Muscle layer of colon (tissue), 2 donors: ENCODE measurements around the gene TEP1.

Source experiments
- H3K27ac ChIP-seq: one replicate; pipeline ENCODE4 v1.7.0; 2013; ENCODE audit warnings: low read depth, mild to moderate bottlenecking, low read length, moderate library complexity
- H3K27me3 ChIP-seq, 2 donors: one replicate each; pipeline ENCODE4 v1.7.0; 2013; ENCODE audit warnings: low read length in 2 of 2, mild to moderate bottlenecking in 2 of 2; ENCODE audit not compliant: insufficient read depth in 2 of 2, control insufficient read depth in 1 of 2
- H3K36me3 ChIP-seq: one replicate; pipeline ENCODE4 v1.7.0; 2013; ENCODE audit warnings: mild to moderate bottlenecking, low read length; ENCODE audit not compliant: insufficient read depth
- H3K4me1 ChIP-seq: one replicate; pipeline ENCODE4 v1.7.0; 2013; ENCODE audit warnings: mild to moderate bottlenecking, low read length; ENCODE audit not compliant: insufficient read depth
- H3K4me3 ChIP-seq, 2 donors: one replicate each; pipeline ENCODE4 v1.7.0; 2013; ENCODE audit warnings: low read length in 2 of 2, low read depth in 1 of 2, mild to moderate bottlenecking in 1 of 2, moderate library complexity in 1 of 2
- H3K9ac ChIP-seq: one replicate; pipeline ENCODE4 v1.7.0; 2013; ENCODE audit warnings: low read length
- H3K9me3 ChIP-seq: one replicate; pipeline ENCODE4 v1.7.0; 2013; ENCODE audit warnings: mild to moderate bottlenecking, low read length
- donor health status: abdominal sarcoma.
- donor health status: Adenocarcinoma of cecum.

The TEP1 gene

GRCh38 chr14:20409226-20409625, 4.1 kb downstream of the TEP1 start:
- no peaks in the 10 kb centered on the region for H3K9me3 ChIP-seq
- H3K4me3 ChIP-seq, result no peak overlapping the region
- no peak overlapping the region for H3K9ac ChIP-seq
- no peak overlapping the region for H3K27ac ChIP-seq
- H3K4me1 ChIP-seq, result peaks cover 13% of the 10 kb centered on the region
- no peaks in the 10 kb centered on the region for H3K27me3 ChIP-seq
- peaks cover 37% of the 10 kb centered on the region for H3K36me3 ChIP-seq

DNA sequence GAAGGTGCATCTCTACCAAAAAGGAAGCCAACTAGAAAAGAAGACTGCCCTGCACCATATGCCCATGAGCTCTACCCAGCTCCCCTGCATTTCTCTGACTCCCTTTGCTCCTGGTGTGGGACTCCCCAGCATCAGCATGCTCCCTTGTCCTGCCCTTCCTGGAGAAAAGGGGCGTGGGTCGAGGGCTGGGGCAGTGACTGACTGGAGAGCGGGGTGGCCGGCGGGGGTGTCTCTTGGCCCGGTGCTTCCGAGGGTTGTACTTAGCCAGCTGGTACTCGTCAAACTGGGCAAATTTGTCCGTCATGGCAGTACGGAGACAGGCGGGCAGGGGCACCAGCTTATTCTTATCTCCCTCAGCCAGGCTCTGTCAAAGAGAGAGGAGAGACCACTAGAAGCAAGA, 9.8 kb downstream of the TEP1 start:
- no peak overlapping the region for H3K27ac ChIP-seq
- H3K27me3 ChIP-seq, result no peaks in the 10 kb centered on the region
- H3K9ac ChIP-seq, result no peak overlapping the region
- no peaks in the 10 kb centered on the region for H3K9me3 ChIP-seq
- no peak overlapping the region for H3K4me3 ChIP-seq
- H3K36me3 ChIP-seq, result peaks cover 70% of the 10 kb centered on the region
- no peaks in the 10 kb centered on the region for H3K4me1 ChIP-seq

- Histone ChIP-seq H3K4me3 (no peak overlapping the region), H3K27me3 (no peaks in the 10 kb centered on the region), H3K4me1 (no peaks in the 10 kb centered on the region), H3K9me3 (no peaks in the 10 kb centered on the region), H3K9ac (no peak overlapping the region), H3K27ac (no peak overlapping the region), H3K36me3 (peaks cover 66% of the 10 kb centered on the region)
Observed at GRCh38 chr14:20400965-20401593, 12.2 kb downstream of the TEP1 start.

DNA sequence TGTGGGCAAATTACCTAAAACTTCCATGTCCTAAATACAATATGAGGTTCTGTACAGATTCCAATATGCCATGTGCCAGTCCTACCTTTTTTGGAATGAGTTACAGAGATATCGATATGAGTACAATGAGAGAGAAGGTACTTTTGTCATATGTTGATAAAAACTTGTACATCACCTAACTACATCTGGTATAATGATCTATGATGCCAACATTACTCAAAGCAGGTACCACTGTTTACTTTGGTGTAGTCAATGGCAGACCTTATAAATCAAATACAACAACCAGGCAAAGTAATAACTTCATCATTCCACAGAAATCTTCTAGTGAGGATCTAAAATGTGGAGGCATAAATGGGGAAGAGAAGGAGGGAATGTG, 12.7 kb downstream of the TEP1 start:
- no peak overlapping the region for H3K9ac ChIP-seq
- peaks cover 70% of the 10 kb centered on the region for H3K36me3 ChIP-seq
- H3K4me3 ChIP-seq, result no peak overlapping the region
- H3K27ac ChIP-seq, result no peak overlapping the region
- H3K4me1 ChIP-seq, result no peaks in the 10 kb centered on the region
- H3K9me3 ChIP-seq, result no peaks in the 10 kb centered on the region
- H3K27me3 ChIP-seq, result no peaks in the 10 kb centered on the region

- H3K4me1 ChIP-seq, result no peaks in the 10 kb centered on the region
- H3K4me3 ChIP-seq, result no peak overlapping the region
- peaks cover 67% of the 10 kb centered on the region for H3K36me3 ChIP-seq
- H3K27ac ChIP-seq, result no peak overlapping the region
- H3K9me3 ChIP-seq, result no peaks in the 10 kb centered on the region
- no peak overlapping the region for H3K9ac ChIP-seq
- no peaks in the 10 kb centered on the region for H3K27me3 ChIP-seq
Observed at GRCh38 chr14:20397511-20397910, 15.8 kb downstream of the TEP1 start.

DNA sequence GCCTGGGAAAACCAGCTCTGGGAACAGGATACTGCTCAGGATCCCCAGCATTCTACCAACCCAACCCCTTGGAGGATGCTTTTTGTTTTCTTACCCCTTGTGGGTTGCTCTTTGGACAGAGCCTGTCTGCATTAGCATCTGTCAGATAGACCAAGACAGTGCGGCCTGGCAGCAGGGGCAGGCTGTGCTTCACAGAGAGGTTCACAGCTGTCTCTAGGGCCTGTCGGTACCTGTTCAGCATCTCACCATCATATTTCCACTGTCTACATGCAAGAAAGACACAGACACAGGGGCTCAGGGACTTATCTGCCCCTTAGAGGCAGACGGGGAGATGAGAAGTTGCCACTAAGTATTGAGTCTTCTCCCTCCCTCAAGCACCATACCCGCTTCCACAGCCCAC, 21.8 kb downstream of the TEP1 start:
- peaks cover 83% of the 10 kb centered on the region for H3K36me3 ChIP-seq
- H3K27me3 ChIP-seq, result no peaks in the 10 kb centered on the region
- no peak overlapping the region for H3K4me3 ChIP-seq
- H3K27ac ChIP-seq, result no peak overlapping the region
- no peak overlapping the region for H3K9ac ChIP-seq
- no peaks in the 10 kb centered on the region for H3K9me3 ChIP-seq
- no peaks in the 10 kb centered on the region for H3K4me1 ChIP-seq

- Histone ChIP-seq H3K36me3 (peaks cover 85% of the 10 kb centered on the region), H3K9ac (no peak overlapping the region), H3K27me3 (no peaks in the 10 kb centered on the region), H3K4me1 (no peaks in the 10 kb centered on the region), H3K4me3 (no peak overlapping the region), H3K27ac (no peak overlapping the region), H3K9me3 (no peaks in the 10 kb centered on the region)
Observed at GRCh38 chr14:20388159-20388558, 25.1 kb downstream of the TEP1 start.

GRCh38 chr14:20387576-20387975, 25.7 kb downstream of the TEP1 start:
- no peaks in the 10 kb centered on the region for H3K9me3 ChIP-seq
- no peaks in the 10 kb centered on the region for H3K4me1 ChIP-seq
- peaks cover 91% of the 10 kb centered on the region for H3K36me3 ChIP-seq

GRCh38 chr14:20386276-20386855, 26.9 kb downstream of the TEP1 start:
- Histone ChIP-seq H3K4me1 (no peaks in the 10 kb centered on the region), H3K9ac (no peak overlapping the region), H3K36me3 (peaks cover 93% of the 10 kb centered on the region), H3K9me3 (no peaks in the 10 kb centered on the region), H3K27ac (no peak overlapping the region), H3K4me3 (no peak overlapping the region), H3K27me3 (no peaks in the 10 kb centered on the region)

More at GRCh38 chr14:20387576-20387975, 25.7 kb downstream of the TEP1 start:
- H3K4me3 ChIP-seq, result no peak overlapping the region
- no peak overlapping the region for H3K27ac ChIP-seq
- H3K27me3 ChIP-seq, result no peaks in the 10 kb centered on the region
- no peak overlapping the region for H3K9ac ChIP-seq

GRCh38 chr14:20384886-20385285, 28.4 kb downstream of the TEP1 start:
- H3K36me3 ChIP-seq, result peaks cover 95% of the 10 kb centered on the region
- no peaks in the 10 kb centered on the region for H3K9me3 ChIP-seq

GRCh38 chr14:20384321-20384720, 29.0 kb downstream of the TEP1 start:
- peaks cover 96% of the 10 kb centered on the region for H3K36me3 ChIP-seq

More at GRCh38 chr14:20384886-20385285, 28.4 kb downstream of the TEP1 start:
- no peak overlapping the region for H3K4me3 ChIP-seq
- H3K9ac ChIP-seq, result no peak overlapping the region
- no peaks in the 10 kb centered on the region for H3K4me1 ChIP-seq
- no peak overlapping the region for H3K27ac ChIP-seq
- no peaks in the 10 kb centered on the region for H3K27me3 ChIP-seq

GRCh38 chr14:20383636-20384035, 29.7 kb downstream of the TEP1 start:
- Histone ChIP-seq H3K27me3 (no peaks in the 10 kb centered on the region), H3K4me3 (no peak overlapping the region), H3K27ac (no peak overlapping the region), H3K9ac (no peak overlapping the region), H3K36me3 (peaks cover 96% of the 10 kb centered on the region), H3K4me1 (no peaks in the 10 kb centered on the region), H3K9me3 (no peaks in the 10 kb centered on the region)

More at GRCh38 chr14:20384321-20384720, 29.0 kb downstream of the TEP1 start:
- Histone ChIP-seq H3K9ac (no peak overlapping the region), H3K4me1 (no peaks in the 10 kb centered on the region), H3K9me3 (no peaks in the 10 kb centered on the region), H3K4me3 (no peak overlapping the region), H3K27ac (no peak overlapping the region), H3K27me3 (no peaks in the 10 kb centered on the region)
